ENCODE data around the gene HOXC4.

- TF ChIP-seq CTCF (IDR thresholded peaks at IDR 0.05): no peak
- no peak for TF ChIP-seq POLR2A (IDR thresholded peaks at IDR 0.05)
These were observed 45.9 kb upstream of the HOXC4 start for GRCh38 chr12:54007538-54008259.
